ENCODE data around the gene FASTKD2.
"Not testable (repeated sequence)": the region's sequence is repeated elsewhere in the genome, so short reads cannot be mapped to it uniquely, and the experiment has no call there.

The FASTKD2 gene

GRCh38 chr2:206812471-206812870 is 47.1 kb downstream of the FASTKD2 start:
- Histone ChIP-seq H3K4me3 (ENCODE audit: low read depth, low read length) (peak overlapping the region; percentile 37; the same call in 1 of the 2 replicates), H3K9ac (ENCODE audit: low read depth, low read length) (peak overlapping the region; percentile 11; the same call in 1 of the 2 replicates), H3K4me1 (ENCODE audit: control insufficient read depth, insufficient read depth, low read length) (peaks cover 28% of the 10 kb centered on the region)
- not testable (repeated sequence) for H3K27me3 ChIP-seq (ENCODE audit: control insufficient read depth, insufficient read depth, low read length); H3K9me3 ChIP-seq (ENCODE audit: control insufficient read depth, insufficient read depth, low read length); H3K36me3 ChIP-seq (ENCODE audit: control insufficient read depth, insufficient read depth, low read length); H3K27ac ChIP-seq (ENCODE audit: low read depth, low read length)

- peaks cover 42% of the 10 kb centered on the region for H3K4me1 ChIP-seq (ENCODE audit: control insufficient read depth, insufficient read depth, low read length)
- no peak overlapping the region for H3K27ac ChIP-seq (ENCODE audit: low read depth, low read length)
- H3K4me3 ChIP-seq (ENCODE audit: low read depth, low read length) = no peak overlapping the region; the same call in 1 of the 2 replicates
- peaks cover 8% of the 10 kb centered on the region; the same call in 1 of the 2 replicates for H3K9me3 ChIP-seq (ENCODE audit: control insufficient read depth, insufficient read depth, low read length)
- no peak overlapping the region for H3K9ac ChIP-seq (ENCODE audit: low read depth, low read length)
- no peaks in the 10 kb centered on the region for H3K36me3 ChIP-seq (ENCODE audit: control insufficient read depth, insufficient read depth, low read length)
- no peaks in the 10 kb centered on the region for H3K27me3 ChIP-seq (ENCODE audit: control insufficient read depth, insufficient read depth, low read length)
These were observed 49.1 kb downstream of the FASTKD2 start for GRCh38 chr2:206814498-206814897.

GRCh38 chr2:206820807-206821206 is 55.4 kb downstream of the FASTKD2 start:
- no peak overlapping the region for H3K9ac ChIP-seq (ENCODE audit: low read depth, low read length)

GRCh38 chr2:206823178-206823577 is 57.8 kb downstream of the FASTKD2 start:
- peaks cover 13% of the 10 kb centered on the region for H3K4me1 ChIP-seq (ENCODE audit: control insufficient read depth, insufficient read depth, low read length)
- no peak overlapping the region for H3K27ac ChIP-seq (ENCODE audit: low read depth, low read length)
- no peak overlapping the region for H3K9ac ChIP-seq (ENCODE audit: low read depth, low read length)
- no peaks in the 10 kb centered on the region for H3K36me3 ChIP-seq (ENCODE audit: control insufficient read depth, insufficient read depth, low read length)
- no peak overlapping the region for H3K4me3 ChIP-seq (ENCODE audit: low read depth, low read length)
- no peaks in the 10 kb centered on the region for H3K9me3 ChIP-seq (ENCODE audit: control insufficient read depth, insufficient read depth, low read length)
- no peaks in the 10 kb centered on the region for H3K27me3 ChIP-seq (ENCODE audit: control insufficient read depth, insufficient read depth, low read length)

More at GRCh38 chr2:206820807-206821206, 55.4 kb downstream of the FASTKD2 start:
- Histone ChIP-seq H3K27ac (ENCODE audit: low read depth, low read length) (no peak overlapping the region), H3K9me3 (ENCODE audit: control insufficient read depth, insufficient read depth, low read length) (peaks cover 3% of the 10 kb centered on the region; the same call in 1 of the 2 replicates), H3K27me3 (ENCODE audit: control insufficient read depth, insufficient read depth, low read length) (no peaks in the 10 kb centered on the region), H3K36me3 (ENCODE audit: control insufficient read depth, insufficient read depth, low read length) (no peaks in the 10 kb centered on the region), H3K4me3 (ENCODE audit: low read depth, low read length) (no peak overlapping the region), H3K4me1 (ENCODE audit: control insufficient read depth, insufficient read depth, low read length) (peaks cover 22% of the 10 kb centered on the region)

- Histone ChIP-seq H3K9ac (ENCODE audit: low read depth, low read length) (no peak overlapping the region), H3K27ac (ENCODE audit: low read depth, low read length) (no peak overlapping the region), H3K4me3 (ENCODE audit: low read depth, low read length) (no peak overlapping the region), H3K9me3 (ENCODE audit: control insufficient read depth, insufficient read depth, low read length) (no peaks in the 10 kb centered on the region), H3K27me3 (ENCODE audit: control insufficient read depth, insufficient read depth, low read length) (no peaks in the 10 kb centered on the region), H3K36me3 (ENCODE audit: control insufficient read depth, insufficient read depth, low read length) (no peaks in the 10 kb centered on the region), H3K4me1 (ENCODE audit: control insufficient read depth, insufficient read depth, low read length) (peaks cover 6% of the 10 kb centered on the region)
These were observed 58.7 kb downstream of the FASTKD2 start for GRCh38 chr2:206824087-206824618.

GRCh38 chr2:206824993-206825392 is 59.6 kb downstream of the FASTKD2 start:
- Histone ChIP-seq H3K36me3 (ENCODE audit: control insufficient read depth, insufficient read depth, low read length) (no peaks in the 10 kb centered on the region), H3K4me1 (ENCODE audit: control insufficient read depth, insufficient read depth, low read length) (peaks cover 6% of the 10 kb centered on the region), H3K9me3 (ENCODE audit: control insufficient read depth, insufficient read depth, low read length) (no peaks in the 10 kb centered on the region), H3K27ac (ENCODE audit: low read depth, low read length) (no peak overlapping the region), H3K27me3 (ENCODE audit: control insufficient read depth, insufficient read depth, low read length) (no peaks in the 10 kb centered on the region), H3K9ac (ENCODE audit: low read depth, low read length) (no peak overlapping the region), H3K4me3 (ENCODE audit: low read depth, low read length) (no peak overlapping the region)

GRCh38 chr2:206831442-206831995 is 66.1 kb downstream of the FASTKD2 start:
- H3K4me3 ChIP-seq (ENCODE audit: low read depth, low read length) = no peak overlapping the region
- no peak overlapping the region for H3K27ac ChIP-seq (ENCODE audit: low read depth, low read length)
- no peaks in the 10 kb centered on the region for H3K27me3 ChIP-seq (ENCODE audit: control insufficient read depth, insufficient read depth, low read length)
- H3K36me3 ChIP-seq (ENCODE audit: control insufficient read depth, insufficient read depth, low read length) = no peaks in the 10 kb centered on the region
- H3K9ac ChIP-seq (ENCODE audit: low read depth, low read length) = no peak overlapping the region
- 0 out of 2 replicates have a peak, but pooled peaks cover 5% of the 10 kb centered on the region for H3K9me3 ChIP-seq (ENCODE audit: control insufficient read depth, insufficient read depth, low read length)
- H3K4me1 ChIP-seq (ENCODE audit: control insufficient read depth, insufficient read depth, low read length) = no peaks in the 10 kb centered on the region; the same call in 1 of the 2 replicates

- Histone ChIP-seq H3K4me3 (ENCODE audit: low read depth, low read length) (no peak overlapping the region), H3K9ac (ENCODE audit: low read depth, low read length) (no peak overlapping the region), H3K9me3 (ENCODE audit: control insufficient read depth, insufficient read depth, low read length) (0 out of 2 replicates have a peak, but pooled peaks cover 5% of the 10 kb centered on the region), H3K27ac (ENCODE audit: low read depth, low read length) (no peak overlapping the region), H3K36me3 (ENCODE audit: control insufficient read depth, insufficient read depth, low read length) (no peaks in the 10 kb centered on the region), H3K4me1 (ENCODE audit: control insufficient read depth, insufficient read depth, low read length) (no peaks in the 10 kb centered on the region; the same call in 1 of the 2 replicates), H3K27me3 (ENCODE audit: control insufficient read depth, insufficient read depth, low read length) (no peaks in the 10 kb centered on the region)
These were observed 67.5 kb downstream of the FASTKD2 start for GRCh38 chr2:206832873-206833272.

- Histone ChIP-seq H3K36me3 (ENCODE audit: control insufficient read depth, insufficient read depth, low read length) (no peaks in the 10 kb centered on the region), H3K4me1 (ENCODE audit: control insufficient read depth, insufficient read depth, low read length) (no peaks in the 10 kb centered on the region; the same call in 1 of the 2 replicates), H3K4me3 (ENCODE audit: low read depth, low read length) (no peak overlapping the region), H3K27me3 (ENCODE audit: control insufficient read depth, insufficient read depth, low read length) (no peaks in the 10 kb centered on the region), H3K9ac (ENCODE audit: low read depth, low read length) (no peak overlapping the region), H3K27ac (ENCODE audit: low read depth, low read length) (no peak overlapping the region), H3K9me3 (ENCODE audit: control insufficient read depth, insufficient read depth, low read length) (0 out of 2 replicates have a peak, but pooled peaks cover 5% of the 10 kb centered on the region)
These were observed 67.9 kb downstream of the FASTKD2 start for GRCh38 chr2:206833291-206833690.

GRCh38 chr2:206836722-206837121 is 71.3 kb downstream of the FASTKD2 start:
- Histone ChIP-seq H3K9ac (ENCODE audit: low read depth, low read length) (no peak overlapping the region), H3K9me3 (ENCODE audit: control insufficient read depth, insufficient read depth, low read length) (0 out of 2 replicates have a peak, but pooled peaks cover 5% of the 10 kb centered on the region), H3K4me1 (ENCODE audit: control insufficient read depth, insufficient read depth, low read length) (peaks cover 6% of the 10 kb centered on the region), H3K36me3 (ENCODE audit: control insufficient read depth, insufficient read depth, low read length) (no peaks in the 10 kb centered on the region), H3K4me3 (ENCODE audit: low read depth, low read length) (no peak overlapping the region), H3K27ac (ENCODE audit: low read depth, low read length) (no peak overlapping the region), H3K27me3 (ENCODE audit: control insufficient read depth, insufficient read depth, low read length) (no peaks in the 10 kb centered on the region)

GRCh38 chr2:206837775-206838174 is 72.4 kb downstream of the FASTKD2 start:
- no peaks in the 10 kb centered on the region for H3K27me3 ChIP-seq (ENCODE audit: control insufficient read depth, insufficient read depth, low read length)
- H3K9ac ChIP-seq (ENCODE audit: low read depth, low read length) = no peak overlapping the region
- H3K4me1 ChIP-seq (ENCODE audit: control insufficient read depth, insufficient read depth, low read length) = peaks cover 6% of the 10 kb centered on the region
- H3K4me3 ChIP-seq (ENCODE audit: low read depth, low read length) = no peak overlapping the region
- no peaks in the 10 kb centered on the region for H3K36me3 ChIP-seq (ENCODE audit: control insufficient read depth, insufficient read depth, low read length)
- 0 out of 2 replicates have a peak, but pooled peaks cover 5% of the 10 kb centered on the region for H3K9me3 ChIP-seq (ENCODE audit: control insufficient read depth, insufficient read depth, low read length)
- H3K27ac ChIP-seq (ENCODE audit: low read depth, low read length) = no peak overlapping the region

All from HUES48 (cell line).